ENCODE results near the gene LAMTOR5.
"Not testable (repeated sequence)": the region's sequence is repeated elsewhere in the genome, so short reads cannot be mapped to it uniquely, and the experiment has no call there.

Gene LAMTOR5

DNA sequence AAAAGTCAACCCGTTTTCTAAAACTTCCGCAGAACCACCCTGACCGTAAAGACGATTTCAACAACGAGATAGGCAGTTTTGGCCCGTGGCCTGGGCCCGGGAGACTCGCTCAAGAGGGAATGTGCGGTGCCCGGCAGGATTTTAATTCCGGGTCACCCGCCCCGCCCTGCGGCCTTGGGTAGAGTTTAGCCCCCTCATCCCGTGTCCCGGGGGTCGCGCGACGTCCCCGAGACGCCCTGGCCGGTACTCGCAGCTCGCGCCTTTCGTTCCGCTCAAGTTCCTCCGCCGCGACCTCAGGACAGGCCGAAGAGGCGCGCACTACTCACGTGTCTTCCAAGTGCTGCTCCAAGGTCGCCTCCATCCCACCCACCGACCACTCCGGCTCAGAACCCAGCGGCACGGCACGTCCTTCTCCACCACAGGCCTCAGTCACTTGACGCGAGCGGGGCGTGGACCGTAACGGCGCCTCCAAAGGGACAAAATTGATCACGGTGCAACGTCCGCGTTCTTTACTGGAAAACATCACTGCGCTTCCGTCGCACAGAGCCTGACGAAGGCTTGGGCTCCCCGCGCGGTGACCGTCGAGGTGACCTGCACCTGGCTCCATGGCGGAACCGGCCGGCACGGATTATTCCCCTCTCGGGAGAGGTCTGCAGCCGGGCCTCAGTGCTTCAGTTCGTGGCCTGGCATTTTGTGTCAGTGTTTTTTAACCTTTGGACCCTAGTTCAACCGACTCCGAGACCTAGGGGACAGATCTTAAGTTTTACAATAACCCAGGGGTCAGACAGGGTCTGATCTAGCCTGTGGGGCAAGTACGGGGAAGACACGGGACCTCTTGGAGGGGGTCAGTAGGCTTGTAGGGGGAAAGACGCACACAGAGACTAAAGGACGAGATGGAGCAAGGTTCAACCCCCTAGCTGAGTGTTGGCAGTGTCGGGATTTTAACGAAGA, at the start of gene LAMTOR5:
Gene LAMTOR5 (minus strand): TSS at position 435 of the 951 bp plus-strand sequence. CDS start 74 bp downstream, at position 361.
- peak; percentile 82 for DNase-seq (ENCODE audit: low read depth)

DNA sequence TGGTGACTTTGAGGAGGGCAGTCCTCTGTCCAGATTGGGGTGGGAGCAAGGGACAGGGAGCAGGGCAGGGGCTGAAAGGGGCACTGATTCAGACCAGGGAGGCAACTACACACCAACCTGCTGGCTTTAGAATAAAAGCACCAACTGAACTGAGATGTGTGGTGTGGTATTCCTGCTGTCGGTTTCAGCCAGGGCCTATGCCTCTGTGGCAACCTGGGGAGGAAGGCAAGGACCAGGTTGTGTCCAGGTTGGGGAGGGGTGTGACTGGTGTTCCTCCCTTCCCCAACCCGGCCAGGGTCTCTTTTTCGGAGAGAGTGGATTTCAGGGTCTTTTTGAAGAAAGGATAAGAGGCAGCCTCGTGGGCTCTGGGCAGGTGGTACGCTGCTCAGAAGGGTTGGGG, 49.7 kb upstream of the LAMTOR5 start:
- no peak for DNase-seq (ENCODE audit: low read depth)

DNA sequence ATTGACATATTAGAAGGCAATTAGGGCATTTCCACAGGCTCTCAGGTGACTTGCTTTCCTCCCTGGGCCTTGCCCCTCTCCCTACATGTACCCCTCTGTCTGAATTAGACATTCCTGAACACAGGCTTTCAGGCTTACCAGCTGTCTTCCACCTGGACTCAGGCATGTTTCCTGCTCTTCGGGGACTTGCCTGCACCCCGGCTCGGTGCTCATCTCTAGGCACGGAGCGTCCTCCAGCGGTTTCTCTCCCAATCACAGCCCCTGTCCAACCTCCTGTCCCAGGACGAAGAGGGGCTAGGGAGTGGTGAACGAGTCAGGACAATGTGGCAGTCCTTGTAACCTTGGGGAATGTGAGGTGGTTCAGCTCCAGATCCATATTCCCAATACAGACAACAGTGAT, 47.7 kb upstream of the LAMTOR5 start:
- no peak for DNase-seq (ENCODE audit: low read depth)

DNA sequence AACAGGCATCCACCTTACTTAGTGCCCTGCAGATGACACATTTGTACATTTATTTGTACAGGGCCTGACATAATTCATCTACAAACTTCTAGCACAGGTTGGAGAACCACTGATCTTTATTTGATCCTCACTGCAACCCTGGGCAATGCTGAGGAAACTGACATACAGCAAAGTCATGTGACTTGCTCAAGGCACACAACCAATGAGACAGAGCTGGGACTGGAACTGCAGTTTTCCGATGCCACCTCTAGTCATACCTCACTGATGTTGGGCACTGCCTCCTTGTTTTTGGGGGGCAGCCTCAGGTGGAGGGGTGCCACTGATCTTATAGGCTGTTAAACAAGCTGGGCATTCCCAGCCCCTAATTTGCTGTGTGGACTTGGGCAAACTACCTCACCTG, 46.8 kb upstream of the LAMTOR5 start:
- DNase-seq (ENCODE audit: low read depth), result no peak

DNA sequence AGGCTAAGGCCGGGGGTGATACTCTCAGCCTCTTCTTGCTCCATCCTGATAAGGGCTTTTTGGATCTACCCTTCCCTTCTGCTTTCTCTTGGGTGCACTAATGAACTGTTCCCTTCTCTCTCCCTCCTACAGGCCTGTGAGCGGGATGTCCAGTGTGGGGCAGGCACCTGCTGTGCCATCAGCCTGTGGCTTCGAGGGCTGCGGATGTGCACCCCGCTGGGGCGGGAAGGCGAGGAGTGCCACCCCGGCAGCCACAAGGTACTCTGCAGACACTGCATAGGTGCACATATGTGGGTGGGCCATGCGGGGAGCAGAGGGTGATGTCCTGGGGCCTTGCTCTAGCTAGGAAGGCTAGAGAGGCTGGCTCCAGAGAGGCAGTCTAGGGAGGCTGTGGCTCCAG, 46.3 kb upstream of the LAMTOR5 start:
- no peak for DNase-seq (ENCODE audit: low read depth)

DNA sequence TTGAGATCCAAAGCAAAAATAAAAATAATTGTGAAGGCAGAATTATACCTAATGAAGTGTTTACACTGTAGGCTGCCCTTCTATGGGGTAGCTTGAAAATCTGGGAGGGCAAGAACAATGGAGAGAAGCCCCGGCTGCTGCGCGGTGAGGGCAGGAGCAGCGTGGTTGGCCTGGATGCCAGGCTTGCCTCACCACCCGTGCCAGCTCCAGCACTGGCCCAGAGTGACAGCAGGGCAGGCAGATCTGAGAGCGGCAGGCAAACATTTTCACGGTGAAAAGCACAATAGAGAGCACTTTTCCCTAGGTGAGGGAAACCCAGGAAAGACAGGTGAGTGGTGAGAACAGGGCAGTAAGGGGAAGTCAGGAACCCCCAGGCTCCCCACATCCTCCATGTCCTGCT, 44.8 kb upstream of the LAMTOR5 start:
- no peak for DNase-seq (ENCODE audit: low read depth)

DNA sequence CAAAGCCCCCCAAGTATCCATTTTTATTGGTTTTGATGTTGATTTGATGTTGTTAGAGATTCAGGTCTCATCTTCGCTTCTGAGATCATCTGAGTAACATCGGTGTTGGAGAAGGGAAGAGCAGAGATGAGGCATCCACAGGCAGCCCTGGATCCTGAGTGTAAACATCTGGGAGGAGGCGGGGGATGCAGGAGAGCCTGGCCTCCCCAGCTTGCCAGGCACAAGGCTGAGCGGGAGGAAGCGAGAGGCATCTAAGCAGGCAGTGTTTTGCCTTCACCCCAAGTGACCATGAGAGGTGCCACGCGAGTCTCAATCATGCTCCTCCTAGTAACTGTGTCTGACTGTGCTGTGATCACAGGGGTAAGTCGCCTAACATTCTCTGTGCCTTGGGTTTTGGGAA, 43.4 kb upstream of the LAMTOR5 start, which contains the start of gene PROK1:
Gene PROK1 (plus strand): TSS at position 221 of the 400 bp plus-strand sequence. CDS start 68 bp downstream, at position 289.
- no peak for DNase-seq (ENCODE audit: low read depth)

DNA sequence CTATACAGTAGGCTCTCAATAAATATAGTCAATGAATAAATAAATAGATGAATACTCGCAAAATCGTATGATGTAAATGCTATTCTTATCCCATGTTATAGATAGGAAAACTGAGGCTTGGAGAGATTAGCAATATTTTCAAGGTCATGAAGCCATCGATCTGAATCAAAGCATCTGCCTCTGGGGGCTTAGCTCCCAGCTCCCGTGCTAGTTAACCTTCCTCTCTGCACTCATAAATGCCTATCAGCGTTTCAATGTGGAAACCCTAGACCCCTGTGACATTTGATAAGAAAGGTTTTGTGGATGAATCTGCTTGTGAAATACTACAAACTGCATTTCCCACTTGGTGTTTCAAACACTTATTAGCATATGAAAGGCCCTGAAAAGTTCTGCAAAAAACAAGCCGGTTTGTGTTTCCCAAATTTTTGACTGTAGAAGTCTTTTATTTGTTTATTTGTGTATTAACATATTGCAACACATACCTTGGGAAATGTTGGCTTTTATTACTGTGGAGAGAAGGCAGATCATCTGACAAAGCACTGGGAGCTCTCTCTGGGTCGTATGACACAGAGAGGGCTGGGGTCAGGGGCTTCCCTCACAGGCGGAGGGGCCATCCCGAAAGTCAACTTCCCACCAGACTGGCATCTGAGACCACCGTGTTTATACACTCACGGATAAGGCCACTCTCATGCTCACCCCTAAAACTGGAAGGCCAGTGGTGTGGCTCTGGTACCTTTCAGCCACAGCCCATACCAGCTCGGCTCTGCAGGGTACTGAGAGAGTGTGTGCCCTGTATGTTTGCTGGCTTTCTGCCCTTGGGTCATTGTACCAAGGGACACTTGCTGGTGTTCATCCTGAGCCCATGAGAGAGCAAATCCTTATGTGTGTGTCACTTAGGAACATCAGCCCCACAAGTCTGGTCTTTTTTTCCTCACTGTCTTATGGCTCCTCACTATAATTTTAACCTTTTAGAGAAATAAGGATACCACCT, 42.5 kb upstream of the LAMTOR5 start:
- no peak for DNase-seq (ENCODE audit: low read depth)

DNA sequence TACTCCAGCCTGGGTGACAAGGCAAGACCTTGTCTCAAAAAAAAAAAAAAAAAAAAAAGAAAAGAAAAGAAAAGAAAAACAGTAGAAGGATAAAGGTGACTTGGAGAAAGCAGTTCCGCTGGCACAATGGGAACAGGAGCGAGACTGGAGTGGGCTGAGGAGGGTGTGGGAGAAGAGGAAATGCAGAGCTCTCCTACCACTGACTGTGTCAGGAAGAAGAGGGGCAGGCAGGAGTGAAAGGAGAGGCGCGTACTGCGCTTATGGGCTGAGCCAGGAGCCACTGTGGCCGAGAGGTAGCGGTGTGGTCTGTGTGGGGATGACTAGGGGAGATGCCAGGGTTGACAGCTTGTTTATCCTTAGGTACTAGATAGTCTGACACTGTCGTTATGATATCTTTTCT, 37.1 kb upstream of the LAMTOR5 start:
- DNase-seq (ENCODE audit: low read depth), result no peak

DNA sequence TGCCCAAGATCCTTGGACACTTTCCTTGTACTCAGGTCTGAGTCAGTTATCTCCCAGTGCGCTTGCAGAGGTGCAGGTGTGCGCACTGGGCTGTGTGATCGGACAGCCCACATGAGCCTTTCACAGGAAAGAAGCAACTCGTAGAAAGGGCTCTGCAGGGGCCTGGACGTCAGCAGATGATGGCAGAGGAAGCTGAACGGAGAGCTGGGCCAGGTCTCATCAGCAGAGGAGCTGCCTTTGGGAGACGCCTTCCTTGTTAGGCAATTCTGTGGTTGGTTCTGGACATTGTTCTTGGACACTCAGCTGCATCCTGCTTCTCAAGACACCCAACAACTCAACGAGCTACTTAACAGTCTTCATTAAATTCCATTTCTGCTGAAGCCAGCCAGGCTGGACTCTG, 36.0 kb upstream of the LAMTOR5 start:
- DNase-seq (ENCODE audit: low read depth), result no peak

DNA sequence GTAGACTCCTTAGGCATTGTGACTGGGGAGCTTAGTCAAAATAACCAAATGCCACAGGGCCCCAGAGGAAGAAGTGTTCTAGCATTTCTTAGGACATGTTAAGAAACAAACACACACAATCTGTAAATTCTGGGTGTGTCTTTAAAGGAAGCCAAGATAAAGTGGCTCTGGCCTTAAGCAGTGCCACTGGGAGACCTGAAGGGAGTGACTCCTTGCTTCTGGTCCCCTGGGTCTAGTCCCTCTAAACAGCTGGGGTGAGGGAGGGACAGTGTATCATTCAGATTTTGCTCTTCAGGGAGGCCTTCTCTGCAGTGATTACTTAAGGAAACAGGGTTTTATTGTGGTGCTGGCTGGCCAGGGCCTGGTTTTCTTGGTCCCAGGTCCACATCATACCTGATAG, 34.4 kb upstream of the LAMTOR5 start:
- no peak for DNase-seq (ENCODE audit: low read depth)

DNA sequence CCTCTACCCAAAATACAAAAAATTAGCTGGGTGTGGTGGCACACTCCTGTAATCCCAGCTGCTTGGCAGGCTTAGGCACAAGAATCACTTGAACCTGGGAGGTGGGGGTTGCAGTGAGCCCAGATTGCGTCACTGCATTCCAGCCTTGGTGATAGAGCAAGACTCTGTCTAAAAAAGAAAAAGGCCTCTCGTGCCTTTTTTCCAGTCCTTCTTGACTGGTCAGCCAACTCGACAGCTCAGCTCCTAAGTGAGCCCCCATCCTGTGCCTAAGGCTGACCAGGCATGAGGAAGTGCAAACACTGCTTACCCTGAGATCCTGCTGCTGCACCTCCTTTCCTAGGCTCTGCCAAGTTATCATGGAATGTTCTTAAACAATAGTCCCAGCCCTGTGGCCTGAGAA, 33.4 kb upstream of the LAMTOR5 start:
- no peak for DNase-seq (ENCODE audit: low read depth)

DNA sequence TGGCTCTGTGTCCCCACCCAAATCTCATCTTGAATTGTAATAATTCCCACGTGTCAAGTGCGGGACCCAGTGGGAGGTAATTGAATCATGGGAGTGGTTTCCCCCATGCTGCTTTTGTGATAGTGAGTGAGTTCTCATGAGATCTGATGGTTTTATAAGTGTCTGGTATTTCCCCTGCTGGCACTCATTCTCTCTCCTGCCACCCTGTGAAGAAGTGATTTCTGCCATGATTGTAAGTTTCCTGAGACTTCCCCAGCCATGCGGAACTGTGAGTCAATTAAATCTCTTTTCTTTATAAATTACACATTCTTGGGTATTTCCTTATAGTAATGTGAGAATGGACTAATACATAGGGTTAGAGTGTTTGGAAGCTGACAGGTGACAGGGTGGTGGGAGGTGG, 32.4 kb upstream of the LAMTOR5 start:
- not testable (repeated sequence) for DNase-seq (ENCODE audit: low read depth)

DNA sequence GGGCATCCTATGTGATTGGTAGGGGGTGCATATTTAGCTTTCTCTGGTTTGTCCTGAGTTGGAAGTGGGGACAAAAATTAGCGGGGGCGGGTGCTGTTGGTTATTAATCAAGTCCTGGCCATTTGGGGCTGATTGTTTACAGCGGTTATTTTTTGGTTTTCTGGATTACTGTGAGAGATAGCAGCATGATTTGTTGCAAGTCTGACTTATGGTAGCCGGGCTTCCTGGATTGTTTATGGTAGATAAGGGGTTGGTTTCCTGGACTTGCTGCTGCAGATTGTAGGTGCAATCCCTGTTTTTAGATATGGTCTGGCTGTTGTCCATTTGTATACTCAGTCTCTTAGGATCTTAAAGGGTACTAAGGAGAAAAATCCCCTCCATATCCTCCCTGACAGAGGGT, 31.4 kb upstream of the LAMTOR5 start:
- no peak for DNase-seq (ENCODE audit: low read depth)

DNA sequence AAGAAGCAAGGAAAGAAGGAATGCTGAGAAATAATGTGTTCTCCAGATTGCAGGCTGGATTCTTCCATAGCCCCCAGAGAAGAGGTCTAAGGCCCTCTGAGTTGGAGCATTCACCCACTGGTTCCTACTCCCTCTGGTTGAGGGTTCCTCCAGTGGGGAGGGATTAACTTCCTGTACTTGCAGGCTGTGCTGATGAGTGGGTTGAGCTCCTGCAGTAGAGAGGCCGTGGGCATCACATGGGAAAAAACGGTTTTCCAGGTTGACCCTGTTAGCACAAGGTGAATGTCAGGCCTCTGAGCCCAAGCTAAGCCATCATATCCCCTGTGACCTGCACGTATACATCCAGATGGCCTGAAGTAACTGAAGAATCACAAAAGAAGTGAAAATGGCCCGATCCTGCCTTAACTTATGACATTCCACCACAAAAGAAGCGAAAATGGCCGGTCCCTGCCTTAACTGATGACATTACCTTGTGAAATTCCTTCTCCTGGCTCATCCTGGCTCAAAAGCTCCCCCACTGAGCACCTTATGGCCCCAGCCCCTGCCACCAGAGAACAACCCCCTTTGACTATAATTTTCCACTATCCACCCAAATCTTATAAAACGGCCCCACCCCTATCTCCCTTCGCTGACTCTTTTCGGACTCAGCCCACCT, 30.3 kb upstream of the LAMTOR5 start:
- DNase-seq (ENCODE audit: low read depth), result not testable (repeated sequence)

DNA sequence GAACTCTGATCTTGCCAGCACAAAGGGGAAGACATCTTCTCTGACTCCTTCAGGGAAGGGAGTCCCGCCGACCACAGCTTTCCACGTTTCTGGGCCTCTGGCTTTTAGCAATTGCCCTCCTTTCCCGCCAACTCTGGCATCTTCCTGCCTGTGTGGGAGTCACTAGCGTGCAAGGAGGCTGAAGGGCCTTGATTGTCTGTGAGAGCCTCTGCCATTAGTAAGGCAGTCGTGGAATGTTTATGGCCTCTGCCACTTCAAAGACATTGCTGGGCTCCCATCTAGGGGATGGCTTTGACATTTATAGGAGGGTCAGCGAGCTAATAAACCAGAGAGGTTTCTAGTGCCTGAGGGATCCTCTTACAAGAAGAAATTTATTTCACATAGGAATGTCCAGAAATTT, 29.1 kb upstream of the LAMTOR5 start:
- DNase-seq (ENCODE audit: low read depth), result no peak

DNA sequence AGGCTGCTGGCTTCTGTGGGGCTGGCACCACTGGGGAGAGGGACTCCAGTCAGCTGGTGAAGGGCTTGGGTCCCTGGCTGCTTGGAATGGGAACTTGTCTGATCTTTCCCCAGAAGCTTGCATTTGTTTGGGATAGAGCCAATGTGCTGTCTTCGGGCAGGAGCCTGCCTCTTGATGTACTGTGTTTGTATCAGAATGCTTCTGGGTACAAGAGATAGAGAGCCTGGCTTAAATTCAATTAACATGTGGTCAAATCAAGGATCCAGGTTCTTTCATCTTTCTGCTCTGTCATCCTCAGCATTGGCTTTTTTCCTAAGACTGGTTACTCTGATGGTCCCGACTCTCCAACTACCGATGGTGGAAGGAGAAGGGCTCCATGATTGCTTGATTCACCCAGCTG, 27.5 kb upstream of the LAMTOR5 start:
- DNase-seq (ENCODE audit: low read depth), result no peak

DNA sequence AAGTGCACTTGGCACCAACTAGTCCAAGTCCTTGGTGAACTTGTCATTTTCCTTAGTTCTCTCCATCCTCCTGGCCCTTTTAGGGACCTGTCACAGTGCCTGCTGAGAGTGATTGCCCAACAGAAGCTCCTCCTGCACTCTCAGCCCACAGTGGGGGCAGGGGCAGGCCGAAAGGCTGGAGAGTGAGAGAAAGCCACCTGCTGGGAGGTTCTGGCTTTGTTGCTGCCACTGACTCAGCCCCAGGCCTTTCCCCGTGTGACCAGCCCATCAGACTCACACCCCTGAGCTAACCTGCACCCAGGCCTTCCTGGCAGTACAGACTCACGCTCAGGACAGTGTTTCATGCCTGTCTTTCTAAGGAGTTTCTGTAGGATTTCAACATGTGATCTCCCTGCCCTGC, 26.3 kb upstream of the LAMTOR5 start:
- no peak for DNase-seq (ENCODE audit: low read depth)

DNA sequence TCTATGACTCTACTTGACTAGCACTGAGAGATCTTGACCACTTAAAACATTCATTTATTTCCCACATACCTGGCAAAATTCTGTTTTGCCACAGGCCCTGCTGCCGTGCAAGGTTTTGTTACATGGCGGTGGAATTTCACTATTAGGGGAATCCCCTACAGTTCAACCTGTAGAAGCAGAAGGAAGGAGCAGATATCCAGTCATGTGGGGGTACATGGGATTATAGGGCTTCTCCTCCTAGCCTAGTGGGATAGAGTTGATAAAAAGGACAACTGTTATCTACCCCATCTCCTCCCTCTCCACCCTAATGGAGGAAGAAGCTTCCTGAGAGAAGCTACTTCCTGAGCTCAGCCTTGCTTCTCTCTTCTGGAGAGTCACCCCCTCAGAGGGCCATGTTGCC, 25.7 kb upstream of the LAMTOR5 start:
- no peak for DNase-seq (ENCODE audit: low read depth)

DNA sequence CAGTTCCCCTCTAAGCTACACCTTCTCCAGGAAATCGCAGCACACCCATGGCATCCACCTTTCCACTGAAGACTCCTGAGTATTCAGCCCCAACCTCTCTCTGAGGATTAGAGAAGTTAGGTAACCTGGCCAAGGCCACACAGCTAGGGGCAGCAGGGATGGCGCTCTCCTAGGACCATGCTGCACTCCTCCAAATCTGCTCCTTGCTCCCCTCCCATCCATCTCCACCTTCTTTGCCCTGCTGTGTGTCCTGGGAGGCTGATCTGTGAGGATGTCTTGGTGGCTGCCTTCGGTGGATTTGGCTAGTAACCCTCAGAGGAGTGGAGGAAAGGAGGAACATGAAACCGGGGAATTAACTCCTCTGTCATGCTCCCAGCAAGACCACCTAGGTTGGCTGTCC, 23.4 kb upstream of the LAMTOR5 start:
- DNase-seq (ENCODE audit: low read depth), result no peak

DNA sequence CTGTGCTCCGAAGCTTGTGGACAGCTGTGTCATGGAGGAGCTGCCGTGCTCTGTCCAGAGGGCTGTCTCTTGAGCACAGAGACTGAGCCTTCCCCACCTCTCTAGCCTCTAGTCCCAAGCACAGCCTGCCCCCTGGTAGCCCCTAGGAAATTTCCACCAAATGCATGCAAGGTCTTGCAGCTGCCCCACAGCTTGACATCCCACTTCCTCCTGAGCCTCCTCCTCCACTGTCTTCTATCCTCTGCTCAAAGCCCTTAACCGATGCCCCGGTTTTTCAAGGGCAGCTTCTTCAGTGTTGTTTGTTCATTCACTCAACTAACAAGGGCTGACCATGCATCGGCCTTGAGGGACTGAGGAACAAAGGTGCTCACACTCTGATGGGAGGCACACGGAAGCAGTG, 22.9 kb upstream of the LAMTOR5 start:
- DNase-seq (ENCODE audit: low read depth), result no peak

DNA sequence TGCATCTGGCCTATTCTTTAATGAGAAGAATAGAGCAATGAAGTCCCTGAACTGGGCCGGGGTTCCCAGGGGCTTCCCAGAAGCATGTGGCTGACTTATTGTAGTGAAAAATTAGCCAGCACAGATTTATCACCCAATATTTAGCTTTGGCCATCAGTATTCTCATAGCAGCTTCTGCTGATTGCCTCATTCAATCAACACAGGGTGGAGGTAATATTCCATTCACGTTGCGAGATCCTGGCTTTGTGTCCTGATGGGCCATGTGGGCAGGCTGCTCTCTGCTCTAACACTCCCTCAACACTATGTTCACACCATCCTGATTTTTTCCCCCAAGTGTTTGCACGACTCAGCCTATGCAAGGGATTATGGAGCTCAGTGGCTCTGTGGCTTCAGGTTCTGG, 21.5 kb upstream of the LAMTOR5 start:
- no peak for DNase-seq (ENCODE audit: low read depth)

All from CMK (cell line).